Stimulated activated CD4-positive, alpha-beta T cell treated with anti-CD3 and anti-CD28 coated beads, TNF-alpha, amount 100 ng/mL, for 4 hours (primary cell): ENCODE data around the gene HMCN1.

Experiments
- DNase-seq, 3 experiments: peaks; one replicate each; pipeline ENCODE4 v3.0.0-alpha.2; 2020; ENCODE audit warnings: low read depth in 3 of 3

The HMCN1 gene

GRCh38 chr1:185966471-185966870 is 232.3 kb downstream of the HMCN1 start:
- no peak for DNase-seq

- no peak for DNase-seq
These were observed 234.8 kb downstream of the HMCN1 start for GRCh38 chr1:185969028-185969427.

- DNase-seq = no peak
These were observed 235.4 kb downstream of the HMCN1 start for GRCh38 chr1:185969524-185969991.

- DNase-seq = no peak
These were observed 237.5 kb downstream of the HMCN1 start for GRCh38 chr1:185971688-185972087.

- no peak for DNase-seq
These were observed 238.1 kb downstream of the HMCN1 start for GRCh38 chr1:185972096-185972850.

- DNase-seq = no peak
These were observed 239.5 kb downstream of the HMCN1 start for GRCh38 chr1:185973645-185974044.

- no peak for DNase-seq
These were observed 240.4 kb downstream of the HMCN1 start for GRCh38 chr1:185974367-185975170.

- no peak for DNase-seq
These were observed 246.7 kb downstream of the HMCN1 start for GRCh38 chr1:185980891-185981290.

- DNase-seq = no peak
These were observed 250.1 kb downstream of the HMCN1 start for GRCh38 chr1:185984113-185984836.

GRCh38 chr1:185987611-185988321 is 253.6 kb downstream of the HMCN1 start:
- no peak for DNase-seq

- DNase-seq = no peak
These were observed 256.4 kb downstream of the HMCN1 start for GRCh38 chr1:185990565-185990964.

GRCh38 chr1:185991266-185991665 is 257.1 kb downstream of the HMCN1 start:
- no peak for DNase-seq

- no peak for DNase-seq
These were observed 262.0 kb downstream of the HMCN1 start for GRCh38 chr1:185996211-185996610.

GRCh38 chr1:185998391-185998790 is 264.2 kb downstream of the HMCN1 start:
- DNase-seq = no peak

- no peak for DNase-seq
These were observed 268.2 kb downstream of the HMCN1 start for GRCh38 chr1:186002406-186002805.

- no peak for DNase-seq
These were observed 275.0 kb downstream of the HMCN1 start for GRCh38 chr1:186009039-186009737.

- no peak for DNase-seq
These were observed 280.3 kb downstream of the HMCN1 start for GRCh38 chr1:186014370-186015037.

GRCh38 chr1:186016856-186017255 is 282.7 kb downstream of the HMCN1 start:
- DNase-seq = no peak

GRCh38 chr1:186022184-186022583 is 288.0 kb downstream of the HMCN1 start:
- no peak for DNase-seq

GRCh38 chr1:186026946-186027345 is 292.8 kb downstream of the HMCN1 start:
- no peak for DNase-seq
